Liver (tissue), 9 donors: Measurements from ENCODE around the gene IL1RAPL2. TPM values are rescaled to one million over a fixed set of nuclear protein-coding genes. Genes with fewer than 3 reads are reported as not detected.

Source experiments
- DNase-seq: peaks from one replicate; pipeline ENCODE4 v3.0.0-alpha.2; 2017; ENCODE audit warnings: low spot score
- H3K27ac ChIP-seq, 2 donors: one replicate each; pipeline ENCODE4 v1.7.0; 2013; ENCODE audit warnings: inconsistent platforms in 2 of 2, low read length in 2 of 2, control low read depth in 1 of 2, low read depth in 1 of 2, mild to moderate bottlenecking in 1 of 2
- H3K27me3 ChIP-seq, 4 donors: one replicate each; pipeline versions ENCODE4 v1.6.1 to v1.7.0; 2013; ENCODE audit warnings: low read length in 3 of 4, inconsistent platforms in 1 of 4, mild to moderate bottlenecking in 1 of 4, moderate library complexity in 1 of 4; ENCODE audit not compliant: control insufficient read depth in 4 of 4, insufficient read depth in 4 of 4
- H3K36me3 ChIP-seq, 4 donors: one replicate each; pipeline versions ENCODE4 v1.6.1 to v1.7.0; 2013; ENCODE audit warnings: low read length in 3 of 4, mild to moderate bottlenecking in 3 of 4, low read depth in 1 of 4, moderate library complexity in 1 of 4; ENCODE audit not compliant: control insufficient read depth in 4 of 4, insufficient read depth in 3 of 4
- H3K4me1 ChIP-seq, 4 donors: one replicate each; pipeline versions ENCODE4 v1.6.1 to v1.7.0; 2013; ENCODE audit warnings: low read length in 3 of 4, mild to moderate bottlenecking in 3 of 4, moderate library complexity in 1 of 4; ENCODE audit not compliant: control insufficient read depth in 4 of 4, insufficient read depth in 4 of 4
- H3K4me3 ChIP-seq, 3 donors: one replicate each; pipeline versions ENCODE4 v1.6.1 to v1.7.0; 2013; ENCODE audit warnings: low read length in 3 of 3, control low read depth in 1 of 3, low read depth in 1 of 3, mild to moderate bottlenecking in 1 of 3
- H3K9ac ChIP-seq, 2 donors: one replicate each; pipeline ENCODE4 v1.7.0; 2013; ENCODE audit warnings: low read length in 2 of 2, mild to moderate bottlenecking in 2 of 2, moderate library complexity in 2 of 2, control low read depth in 1 of 2, low read depth in 1 of 2
- H3K9me3 ChIP-seq, 4 donors: one replicate each; pipeline versions ENCODE4 v1.6.1 to v1.7.0; 2013; ENCODE audit warnings: low read length in 3 of 4; ENCODE audit not compliant: control insufficient read depth in 4 of 4
- EGR1 ChIP-seq, 2 donors: IDR thresholded peaks; 2 replicates each; pipeline ENCODE4 v1.6.1; 2016 to 2018; ENCODE audit warnings: antibody characterized with exemption in 2 of 2, low read depth in 2 of 2
- FOXA1 ChIP-seq: IDR thresholded peaks from 2 replicates; pipeline ENCODE4 v1.6.1; 2016; ENCODE audit warnings: antibody characterized with exemption
- FOXA2 ChIP-seq: IDR thresholded peaks from 2 replicates; pipeline ENCODE4 v1.6.1; 2016; ENCODE audit warnings: antibody characterized with exemption
- GABPA ChIP-seq, 2 donors: IDR thresholded peaks in 1 of 2; conservative IDR thresholded peaks in 1 of 2; 2 replicates each; pipeline ENCODE4 v1.6.1; 2016; ENCODE audit warnings: antibody characterized with exemption in 2 of 2, mild to moderate bottlenecking in 1 of 2, moderate library complexity in 1 of 2
- HNF4A ChIP-seq, 2 donors: conservative IDR thresholded peaks; 2 replicates each; pipeline ENCODE4 v1.6.1; 2016; ENCODE audit warnings: antibody characterized with exemption in 2 of 2, mild to moderate bottlenecking in 2 of 2
- HNF4G ChIP-seq: IDR thresholded peaks from 2 replicates; pipeline ENCODE4 v1.6.1; 2016; ENCODE audit warnings: antibody characterized with exemption
- JUND ChIP-seq, 2 donors: IDR thresholded peaks; 2 replicates each; pipeline ENCODE4 v1.6.1; 2016; ENCODE audit warnings: antibody characterized with exemption in 2 of 2
- NR2F2 ChIP-seq: IDR thresholded peaks from 2 replicates; pipeline ENCODE4 v1.6.1; 2016; ENCODE audit warnings: antibody characterized with exemption
- RAD21 ChIP-seq, 2 donors: IDR thresholded peaks; 2 replicates each; pipeline ENCODE4 v1.6.1; 2016; ENCODE audit warnings: antibody characterized with exemption in 2 of 2, mild to moderate bottlenecking in 2 of 2
- RXRA ChIP-seq, 2 donors: IDR thresholded peaks; 2 replicates each; pipeline ENCODE4 v1.6.1; 2017 to 2018; ENCODE audit warnings: antibody characterized with exemption in 2 of 2, mild to moderate bottlenecking in 1 of 2
- SP1 ChIP-seq: IDR thresholded peaks from 2 replicates; pipeline ENCODE4 v1.6.1; 2018; ENCODE audit warnings: antibody characterized with exemption, mild to moderate bottlenecking
- TAF1 ChIP-seq: conservative IDR thresholded peaks from 2 replicates; pipeline ENCODE4 v1.6.1; 2016; ENCODE audit warnings: antibody characterized with exemption, mild to moderate bottlenecking
- YY1 ChIP-seq: IDR thresholded peaks from 2 replicates; pipeline ENCODE4 v1.6.1; 2016; ENCODE audit warnings: antibody characterized with exemption, mild to moderate bottlenecking
- WGBS: extraction: QIAGEN DNeasy Blood & Tissue Kit; methylation state at CpG from one replicate; pipeline ENCODE4 v1.1.7; 2013; 5-methylcytosine and 5-hydroxymethylcytosine counted together
- polyA plus RNA-seq, 2 donors: library from polyadenylated mRNA; stranded (reverse) in 1 of 2; unstranded in 1 of 2; fragments of 200-250 nt in 1 of 2; fragments of >200 nt in 1 of 2; fragmentation: Nextera tagmentation in 1 of 2; extraction: Ambion mirVana in 1 of 2; gene quantifications; one replicate each; pipeline versions ENCODE4 v1.2.1 to v1.2.3, GENCODE V29; 2013 to 2015
- total RNA-seq, 2 donors: library from RNA; depleted of rRNA; stranded (reverse); fragments of >200 nt; gene quantifications; one replicate each; pipeline ENCODE4 v1.2.3, GENCODE V29; 2014
- TF ChIP-seq, protein P1 (sequence below): IDR thresholded peaks from 2 replicates; pipeline ENCODE4 v1.6.1; 2016; ENCODE audit warnings: antibody characterized with exemption
- TF ChIP-seq, protein P2 (sequence below): IDR thresholded peaks from 2 replicates; pipeline ENCODE4 v1.6.1; 2016; ENCODE audit warnings: antibody characterized with exemption
- TF ChIP-seq, protein P3 (sequence below): IDR thresholded peaks from 2 replicates; pipeline ENCODE4 v1.6.1; 2016; ENCODE audit warnings: antibody characterized with exemption, mild to moderate bottlenecking
- TF ChIP-seq, protein P4 (sequence below): fragments of 150-350 bp; IDR thresholded peaks from 2 replicates; pipeline ENCODE4 v1.5.1; 2017; ENCODE audit warnings: improper control_type of control experiment, low read depth, low read length; ENCODE audit not compliant: missing input control
- TF ChIP-seq, protein P5 (sequence below): IDR thresholded peaks from 2 replicates; pipeline ENCODE4 v1.6.1; 2016; ENCODE audit warnings: antibody characterized with exemption
- donor health status: healthy.
- donor health status: healthy.
- donor health status: healthy.
- donor health status: healthy.
- donor health status: healthy.

Gene IL1RAPL2
- total and polyA plus RNA-seq, 4 donors: 0.20 to 1.6 (median 0.91) TPM

DNA sequence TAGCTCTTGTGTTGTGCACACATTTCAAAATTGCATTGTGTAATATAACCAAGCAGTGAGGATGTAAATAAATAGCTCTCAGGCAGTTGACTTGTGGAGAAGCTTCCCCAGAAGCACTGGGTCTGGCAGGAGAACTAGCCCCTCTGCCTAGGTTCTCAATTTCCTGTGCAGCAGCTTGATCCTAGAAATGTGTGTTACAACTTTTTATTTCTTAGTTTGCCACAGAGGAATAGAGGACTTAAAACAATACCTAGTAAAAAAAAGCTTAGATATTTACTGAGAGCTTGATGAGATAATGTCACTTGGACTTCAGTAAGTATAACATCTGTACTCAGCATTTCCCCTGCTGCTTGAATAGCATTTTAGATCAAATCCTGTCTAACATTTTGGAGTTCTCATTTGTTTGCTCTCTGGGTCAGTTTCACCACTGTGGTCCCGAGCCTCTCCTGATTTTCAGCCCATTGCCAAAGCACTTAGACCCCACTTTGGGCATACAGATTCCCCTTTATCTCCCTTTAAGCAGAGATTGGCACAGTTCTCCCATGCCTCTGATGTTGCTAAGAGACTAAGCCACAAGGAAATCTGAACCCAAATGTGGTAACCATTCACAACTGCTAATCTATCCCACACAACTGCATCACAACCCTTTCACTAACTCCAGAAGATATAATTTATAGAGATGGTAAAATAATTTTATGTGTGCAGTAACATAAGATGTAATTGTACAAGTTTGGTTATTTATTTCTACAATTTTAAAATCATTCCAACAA, 1158.2 kb downstream of the IL1RAPL2 start:
- TF ChIP-seq, protein P1, sequence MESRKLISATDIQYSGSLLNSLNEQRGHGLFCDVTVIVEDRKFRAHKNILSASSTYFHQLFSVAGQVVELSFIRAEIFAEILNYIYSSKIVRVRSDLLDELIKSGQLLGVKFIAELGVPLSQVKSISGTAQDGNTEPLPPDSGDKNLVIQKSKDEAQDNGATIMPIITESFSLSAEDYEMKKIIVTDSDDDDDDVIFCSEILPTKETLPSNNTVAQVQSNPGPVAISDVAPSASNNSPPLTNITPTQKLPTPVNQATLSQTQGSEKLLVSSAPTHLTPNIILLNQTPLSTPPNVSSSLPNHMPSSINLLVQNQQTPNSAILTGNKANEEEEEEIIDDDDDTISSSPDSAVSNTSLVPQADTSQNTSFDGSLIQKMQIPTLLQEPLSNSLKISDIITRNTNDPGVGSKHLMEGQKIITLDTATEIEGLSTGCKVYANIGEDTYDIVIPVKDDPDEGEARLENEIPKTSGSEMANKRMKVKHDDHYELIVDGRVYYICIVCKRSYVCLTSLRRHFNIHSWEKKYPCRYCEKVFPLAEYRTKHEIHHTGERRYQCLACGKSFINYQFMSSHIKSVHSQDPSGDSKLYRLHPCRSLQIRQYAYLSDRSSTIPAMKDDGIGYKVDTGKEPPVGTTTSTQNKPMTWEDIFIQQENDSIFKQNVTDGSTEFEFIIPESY: no peak
- TF ChIP-seq JUND (IDR thresholded peaks at IDR 0.05) (no peak), SP1 (no peak), FOXA2 (no peak), EGR1 (IDR thresholded peaks at IDR 0.05; ENCODE audit: low read depth in 2 of 2) (no peak), RXRA (IDR thresholded peaks at IDR 0.05) (no peak), FOXA1 (no peak), YY1 (no peak), RAD21 (IDR thresholded peaks at IDR 0.05) (no peak), GABPA (IDR thresholded peaks at IDR 0.05 in 1 of 2, conservative IDR thresholded peaks at IDR 0.05 in 1 of 2) (no peak), HNF4G (no peak), NR2F2 (no peak), TAF1 (no peak), HNF4A (conservative IDR thresholded peaks at IDR 0.05) (no peak)
- TF ChIP-seq, protein P2, sequence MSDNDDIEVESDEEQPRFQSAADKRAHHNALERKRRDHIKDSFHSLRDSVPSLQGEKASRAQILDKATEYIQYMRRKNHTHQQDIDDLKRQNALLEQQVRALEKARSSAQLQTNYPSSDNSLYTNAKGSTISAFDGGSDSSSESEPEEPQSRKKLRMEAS: no peak
- TF ChIP-seq, protein P3, sequence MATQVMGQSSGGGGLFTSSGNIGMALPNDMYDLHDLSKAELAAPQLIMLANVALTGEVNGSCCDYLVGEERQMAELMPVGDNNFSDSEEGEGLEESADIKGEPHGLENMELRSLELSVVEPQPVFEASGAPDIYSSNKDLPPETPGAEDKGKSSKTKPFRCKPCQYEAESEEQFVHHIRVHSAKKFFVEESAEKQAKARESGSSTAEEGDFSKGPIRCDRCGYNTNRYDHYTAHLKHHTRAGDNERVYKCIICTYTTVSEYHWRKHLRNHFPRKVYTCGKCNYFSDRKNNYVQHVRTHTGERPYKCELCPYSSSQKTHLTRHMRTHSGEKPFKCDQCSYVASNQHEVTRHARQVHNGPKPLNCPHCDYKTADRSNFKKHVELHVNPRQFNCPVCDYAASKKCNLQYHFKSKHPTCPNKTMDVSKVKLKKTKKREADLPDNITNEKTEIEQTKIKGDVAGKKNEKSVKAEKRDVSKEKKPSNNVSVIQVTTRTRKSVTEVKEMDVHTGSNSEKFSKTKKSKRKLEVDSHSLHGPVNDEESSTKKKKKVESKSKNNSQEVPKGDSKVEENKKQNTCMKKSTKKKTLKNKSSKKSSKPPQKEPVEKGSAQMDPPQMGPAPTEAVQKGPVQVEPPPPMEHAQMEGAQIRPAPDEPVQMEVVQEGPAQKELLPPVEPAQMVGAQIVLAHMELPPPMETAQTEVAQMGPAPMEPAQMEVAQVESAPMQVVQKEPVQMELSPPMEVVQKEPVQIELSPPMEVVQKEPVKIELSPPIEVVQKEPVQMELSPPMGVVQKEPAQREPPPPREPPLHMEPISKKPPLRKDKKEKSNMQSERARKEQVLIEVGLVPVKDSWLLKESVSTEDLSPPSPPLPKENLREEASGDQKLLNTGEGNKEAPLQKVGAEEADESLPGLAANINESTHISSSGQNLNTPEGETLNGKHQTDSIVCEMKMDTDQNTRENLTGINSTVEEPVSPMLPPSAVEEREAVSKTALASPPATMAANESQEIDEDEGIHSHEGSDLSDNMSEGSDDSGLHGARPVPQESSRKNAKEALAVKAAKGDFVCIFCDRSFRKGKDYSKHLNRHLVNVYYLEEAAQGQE: no peak
- TF ChIP-seq, protein P4, sequence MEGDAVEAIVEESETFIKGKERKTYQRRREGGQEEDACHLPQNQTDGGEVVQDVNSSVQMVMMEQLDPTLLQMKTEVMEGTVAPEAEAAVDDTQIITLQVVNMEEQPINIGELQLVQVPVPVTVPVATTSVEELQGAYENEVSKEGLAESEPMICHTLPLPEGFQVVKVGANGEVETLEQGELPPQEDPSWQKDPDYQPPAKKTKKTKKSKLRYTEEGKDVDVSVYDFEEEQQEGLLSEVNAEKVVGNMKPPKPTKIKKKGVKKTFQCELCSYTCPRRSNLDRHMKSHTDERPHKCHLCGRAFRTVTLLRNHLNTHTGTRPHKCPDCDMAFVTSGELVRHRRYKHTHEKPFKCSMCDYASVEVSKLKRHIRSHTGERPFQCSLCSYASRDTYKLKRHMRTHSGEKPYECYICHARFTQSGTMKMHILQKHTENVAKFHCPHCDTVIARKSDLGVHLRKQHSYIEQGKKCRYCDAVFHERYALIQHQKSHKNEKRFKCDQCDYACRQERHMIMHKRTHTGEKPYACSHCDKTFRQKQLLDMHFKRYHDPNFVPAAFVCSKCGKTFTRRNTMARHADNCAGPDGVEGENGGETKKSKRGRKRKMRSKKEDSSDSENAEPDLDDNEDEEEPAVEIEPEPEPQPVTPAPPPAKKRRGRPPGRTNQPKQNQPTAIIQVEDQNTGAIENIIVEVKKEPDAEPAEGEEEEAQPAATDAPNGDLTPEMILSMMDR: no peak
- TF ChIP-seq, protein P5, sequence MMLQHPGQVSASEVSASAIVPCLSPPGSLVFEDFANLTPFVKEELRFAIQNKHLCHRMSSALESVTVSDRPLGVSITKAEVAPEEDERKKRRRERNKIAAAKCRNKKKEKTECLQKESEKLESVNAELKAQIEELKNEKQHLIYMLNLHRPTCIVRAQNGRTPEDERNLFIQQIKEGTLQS: no peak

More for the DNA sequence above, 1158.2 kb downstream of the IL1RAPL2 start:
- Histone ChIP-seq H3K27ac (no peak overlapping the region), H3K36me3 (no peaks in the 10 kb centered on the region), H3K4me1 (no peaks in the 10 kb centered on the region), H3K4me3 (no peak overlapping the region), H3K9me3 (no peaks in the 10 kb centered on the region), H3K9ac (no peak overlapping the region), H3K27me3 (peaks cover 0 to 3% (median 0%) of the 10 kb centered on the region in 4 donors)
- no peak for DNase-seq
- WGBS: 68% methylated on average over 1 of the region's 1 CpG
